HEK293 (cell line): ENCODE results near the gene THSD7B.

Experiments
- CTCF ChIA-PET: fragments of 350-600 bp; formaldehyde crosslinking; extraction: SDS; loops from one replicate; lab custom pipeline; 2021; ENCODE audit warnings: antibody characterized with exemption; lab: Yijun Ruan, JAX
- POLR2A ChIA-PET: fragments of 300-600 bp; formaldehyde crosslinking; extraction: SDS; loops from one replicate; lab custom pipeline; 2020; ENCODE audit warnings: antibody characterized with exemption, inconsistent platforms; lab: Yijun Ruan, JAX
- H3K27ac ChIP-seq: fragments of 200-500 bp; sonication (Bioruptor generic); 2 replicates; pipeline ENCODE4 v1.5.1; 2014; ENCODE audit warnings: low read depth, low read length, control low read depth, inconsistent platforms; ENCODE audit errors: extremely low read depth
- H3K36me3 ChIP-seq, 2 experiments: fragments of 200-500 bp in 1 of 2; sonication (Bioruptor generic) in 1 of 2; 1 replicate in 1 of 2; 2 replicates in 1 of 2; pipeline ENCODE4 v1.5.1; 2014 to 2017; ENCODE audit warnings: inconsistent platforms in 2 of 2, low read length in 2 of 2; ENCODE audit not compliant: control insufficient read depth in 2 of 2, insufficient read depth in 1 of 2
- H3K4me1 ChIP-seq: fragments of 200-500 bp; sonication (Bioruptor generic); 2 replicates; pipeline ENCODE4 v1.5.1; 2014; ENCODE audit warnings: mild to moderate bottlenecking, low read length, inconsistent platforms; ENCODE audit not compliant: control insufficient read depth, insufficient read depth
- H3K4me3 ChIP-seq: 2 replicates; pipeline ENCODE4 v1.5.1; 2011; ENCODE audit warnings: low read depth, mild to moderate bottlenecking, control low read depth, low read length, moderate library complexity
- H3K9me3 ChIP-seq: fragments of 200-500 bp; sonication (Bioruptor generic); 2 replicates; pipeline ENCODE4 v1.5.1; 2014; ENCODE audit warnings: low read depth, low read length, inconsistent platforms; ENCODE audit not compliant: control insufficient read depth, insufficient read depth
- ELK4 ChIP-seq: IDR thresholded peaks from 2 replicates; pipeline ENCODE4 v1.6.1; 2011; ENCODE audit warnings: mild to moderate bottlenecking, low read depth, low read length, borderline replicate concordance
- FEZF1 ChIP-seq: fragments of 450-650 bp; formaldehyde crosslinking; IDR thresholded peaks from 2 replicates; pipeline ENCODE4 v1.5.1; 2016; ENCODE audit warnings: missing biosample characterization, missing genetic modification characterization
- HIC1 ChIP-seq: fragments of 450-650 bp; formaldehyde crosslinking; IDR thresholded peaks from 2 replicates; pipeline ENCODE4 v1.5.1; 2016; ENCODE audit warnings: missing biosample characterization, missing genetic modification characterization
- KLF8 ChIP-seq: fragments of 450-650 bp; formaldehyde crosslinking; IDR thresholded peaks from 2 replicates; pipeline ENCODE4 v1.5.1; 2016; ENCODE audit warnings: missing biosample characterization, missing genetic modification characterization
- MEIS1 ChIP-seq: sonication (generic); formaldehyde crosslinking; IDR thresholded peaks from 2 replicates; pipeline ENCODE4 v1.8.1; 2022; ENCODE audit warnings: missing genetic modification reagents, mild to moderate bottlenecking, borderline replicate concordance
- PRDM1 ChIP-seq: fragments of 450-650 bp; formaldehyde crosslinking; IDR thresholded peaks from 2 replicates; pipeline ENCODE4; 2016; ENCODE audit warnings: missing biosample characterization, missing genetic modification characterization
- SETDB1 ChIP-seq: IDR thresholded peaks from one replicate; pipeline ENCODE4 v1.6.1; 2017; ENCODE audit warnings: mild to moderate bottlenecking, low read length, moderate library complexity, mixed read lengths; ENCODE audit not compliant: insufficient read length
- ZBTB17 ChIP-seq: fragments of 450-650 bp; formaldehyde crosslinking; IDR thresholded peaks from 2 replicates; pipeline ENCODE4 v1.5.1; 2016; ENCODE audit warnings: missing biosample characterization, missing genetic modification characterization
- ZBTB8A ChIP-seq: fragments of 450-650 bp; formaldehyde crosslinking; IDR thresholded peaks from 2 replicates; pipeline ENCODE4 v1.5.1; 2016; ENCODE audit warnings: missing biosample characterization, missing genetic modification characterization
- ZNF10 ChIP-seq: fragments of 450-650 bp; formaldehyde crosslinking; IDR thresholded peaks from 2 replicates; pipeline ENCODE4 v1.5.1; 2017; ENCODE audit warnings: missing biosample characterization, missing genetic modification characterization
- ZNF112 ChIP-seq: fragments of 450-650 bp; formaldehyde crosslinking; IDR thresholded peaks from 2 replicates; pipeline ENCODE4 v1.5.0; 2017; ENCODE audit warnings: missing biosample characterization, missing genetic modification characterization
- ZNF114 ChIP-seq: fragments of 450-650 bp; formaldehyde crosslinking; IDR thresholded peaks from 2 replicates; pipeline ENCODE4 v1.5.0; 2017; ENCODE audit warnings: missing biosample characterization, missing genetic modification characterization
- ZNF140 ChIP-seq: fragments of 450-650 bp; formaldehyde crosslinking; IDR thresholded peaks from 2 replicates; pipeline ENCODE4 v1.5.1; 2016; ENCODE audit warnings: missing biosample characterization, missing genetic modification characterization
- ZNF174 ChIP-seq: fragments of 450-650 bp; formaldehyde crosslinking; IDR thresholded peaks from 2 replicates; pipeline ENCODE4 v1.5.0; 2017; ENCODE audit warnings: missing biosample characterization, mild to moderate bottlenecking, missing genetic modification characterization
- ZNF214 ChIP-seq: fragments of 450-650 bp; formaldehyde crosslinking; IDR thresholded peaks from 2 replicates; pipeline ENCODE4 v1.5.1; 2017; ENCODE audit warnings: missing biosample characterization, mild to moderate bottlenecking, missing genetic modification characterization, borderline replicate concordance
- ZNF266 ChIP-seq: fragments of 450-650 bp; formaldehyde crosslinking; IDR thresholded peaks from 2 replicates; pipeline ENCODE4 v1.5.1; 2016; ENCODE audit warnings: missing biosample characterization, missing genetic modification characterization, low read depth
- ZNF311 ChIP-seq: fragments of 450-650 bp; formaldehyde crosslinking; IDR thresholded peaks from 2 replicates; pipeline ENCODE4 v1.5.1; 2017; ENCODE audit warnings: missing biosample characterization, missing genetic modification characterization, borderline replicate concordance
- ZNF501 ChIP-seq: fragments of 450-650 bp; formaldehyde crosslinking; IDR thresholded peaks from 2 replicates; pipeline ENCODE4 v1.5.1; 2016; ENCODE audit warnings: missing biosample characterization, missing genetic modification characterization
- ZNF76 ChIP-seq: fragments of 450-650 bp; formaldehyde crosslinking; IDR thresholded peaks from 2 replicates; pipeline ENCODE4; 2016; ENCODE audit warnings: low read depth, missing biosample characterization, missing genetic modification characterization, borderline replicate concordance
- ZNF792 ChIP-seq: fragments of 450-650 bp; formaldehyde crosslinking; IDR thresholded peaks from 2 replicates; pipeline ENCODE4 v1.5.1; 2016; ENCODE audit warnings: missing biosample characterization, missing genetic modification characterization
- ZSCAN18 ChIP-seq: fragments of 450-650 bp; formaldehyde crosslinking; IDR thresholded peaks from 2 replicates; pipeline ENCODE4 v1.5.1; 2016; ENCODE audit warnings: missing biosample characterization, missing genetic modification characterization
- ZSCAN23 ChIP-seq: fragments of 450-650 bp; formaldehyde crosslinking; IDR thresholded peaks from 2 replicates; pipeline ENCODE4 v1.5.1; 2016; ENCODE audit warnings: missing biosample characterization, missing genetic modification characterization

The THSD7B gene

GRCh38 chr2:136718273-136718672 is 47.1 kb upstream of the THSD7B start:
- H3K36me3 ChIP-seq, result no peaks in the 10 kb centered on the region
- H3K9me3 ChIP-seq, result no peaks in the 10 kb centered on the region
- H3K4me1 ChIP-seq, result no peaks in the 10 kb centered on the region
- no peak overlapping the region for H3K27ac ChIP-seq
- TF ChIP-seq ELK4 (no peak), ZNF311 (no peak), ZNF266 (tag by site-specific recombination) (no peak), KLF8 (no peak), SETDB1 (no peak), ZNF214 (tag by site-specific recombination) (no peak), MEIS1 (CRISPR knock-in tag) (no peak), ZNF114 (no peak), ZNF174 (no peak), ZNF76 (tag by site-specific recombination) (no peak), ZNF112 (tag by site-specific recombination) (no peak), ZSCAN18 (tag by site-specific recombination) (no peak), ZBTB17 (tag by site-specific recombination) (no peak), ZSCAN23 (no peak), ZNF140 (no peak), HIC1 (no peak)
- H3K4me3 ChIP-seq, result no peak overlapping the region
- POLR2A ChIA-PET, result no interaction called here
- CTCF ChIA-PET, result no interaction called here

- H3K4me1 ChIP-seq, result no peaks in the 10 kb centered on the region
- H3K9me3 ChIP-seq, result no peaks in the 10 kb centered on the region
- H3K27ac ChIP-seq, result no peak overlapping the region
- ChIA-PET POLR2A (no interaction called here), CTCF (interaction anchor here (1.5 kb wide), 1 partner anchor 9 kb away, joined by 4 read pairs; no protein-coding TSS in a partner anchor)
- TF ChIP-seq FEZF1 (tag by site-specific recombination) (no peak), PRDM1 (tag by site-specific recombination) (no peak), ZNF114 (no peak), ZNF792 (tag by site-specific recombination) (no peak), ZBTB8A (no peak), ZNF10 (tag by site-specific recombination) (no peak), ZNF140 (no peak), ZNF501 (tag by site-specific recombination) (no peak)
- no peak overlapping the region for H3K4me3 ChIP-seq
- H3K36me3 ChIP-seq, result no peaks in the 10 kb centered on the region
These were observed 37.2 kb upstream of the THSD7B start for GRCh38 chr2:136727973-136728699.
